K562 (cell line): ENCODE data around the gene SOX21. TPM values are rescaled to one million over a fixed set of nuclear protein-coding genes. Genes with fewer than 3 reads are reported as not detected.

Experiments
- CBFA2T3 ChIP-seq: fragments of 450-650 bp; IDR thresholded peaks from 2 replicates; pipeline ENCODE4 v1.6.1; 2017
- CHAMP1 ChIP-seq: fragments of 450-650 bp; IDR thresholded peaks from 2 replicates; pipeline ENCODE4 v1.6.1; 2016; ENCODE audit warnings: mild to moderate bottlenecking
- CREB3L1 ChIP-seq: fragments of 450-650 bp; IDR thresholded peaks from 2 replicates; pipeline ENCODE4 v1.6.1; 2014; ENCODE audit warnings: low read depth, mild to moderate bottlenecking, moderate library complexity, borderline replicate concordance
- HDAC2 ChIP-seq: fragments of 450-650 bp; IDR thresholded peaks from 2 replicates; pipeline ENCODE4 v1.6.1; 2016; ENCODE audit warnings: mild to moderate bottlenecking
- LCOR ChIP-seq: sonication (generic); formaldehyde crosslinking; IDR thresholded peaks from 2 replicates; pipeline ENCODE4 v1.8.0; 2022; ENCODE audit warnings: mild to moderate bottlenecking, missing genetic modification reagents
- SETDB1 ChIP-seq: IDR thresholded peaks from one replicate; pipeline ENCODE4 v1.6.1; 2012; ENCODE audit warnings: low read length, control low read depth, inconsistent platforms
- polyA plus RNA-seq, 8 experiments: library from polyadenylated mRNA; depleted of rRNA in 4 of 8; stranded (reverse) in 5 of 8; unstranded in 3 of 8; fragments of >200 nt; fragmentation: Nextera tagmentation in 2 of 8; fragmentation: Illumina TruSeq in 1 of 8; extraction: Ambion mirVana in 2 of 8; extraction: Trizol in 1 of 8; gene quantifications; 2 replicates each; pipeline versions ENCODE4 v1.2.1 to v1.2.3, GENCODE V29; 2011 to 2014; ENCODE audit warnings: inconsistent platforms in 1 of 8, missing spikeins in 1 of 8
- total RNA-seq, 7 experiments: library from RNA; depleted of rRNA in 6 of 7; stranded (reverse); fragments of >200 nt in 6 of 7; fragmentation: Illumina TruSeq in 2 of 7; extraction: Trizol in 2 of 7; gene quantifications; 2 replicates each; pipeline versions ENCODE4 v1.2.1 to v1.2.3, GENCODE V29; 2011 to 2021; ENCODE audit warnings: low replicate concordance in 1 of 7

Gene SOX21
- total and polyA plus RNA-seq, 9 of the 15 experiments (the other 6 are each of a cell fraction or from before 2014, with no cell fraction given) = 0.07 TPM; not detected in 8

GRCh38 chr13:94664889-94665288 lies 47.5 kb downstream of the SOX21 start (continued):
- no peak for TF ChIP-seq LCOR (CRISPR knock-in tag)
- no peak for TF ChIP-seq CHAMP1
- TF ChIP-seq CREB3L1 = no peak
- peak; percentile 20; the same call in 1 of the 2 replicates for TF ChIP-seq CBFA2T3
- TF ChIP-seq HDAC2 = no peak
- no peak for TF ChIP-seq SETDB1
